Breast epithelium (tissue), 4 donors: Measurements from ENCODE around the gene WASF3. TPM values are rescaled to one million over a fixed set of nuclear protein-coding genes. Genes with fewer than 3 reads are reported as not detected.

ENCODE experiments used
- DNase-seq, 2 donors: peaks; one replicate each; pipeline ENCODE4 v3.0.0-alpha.2; 2019; ENCODE audit warnings: low spot score in 2 of 2
- H3K27ac ChIP-seq, 2 donors: fragments of 200-600 bp; sonication (generic) in 1 of 2; one replicate each; pipeline ENCODE4 v1.5.1; 2016 to 2019; ENCODE audit warnings: mild to moderate bottlenecking in 1 of 2
- H3K27me3 ChIP-seq, 2 donors: fragments of 200-600 bp; sonication (generic) in 1 of 2; one replicate each; pipeline versions ENCODE4 v1.5.1 to v1.6.0; 2017 to 2019; ENCODE audit warnings: control low read depth in 1 of 2, mild to moderate bottlenecking in 1 of 2
- H3K36me3 ChIP-seq: fragments of 200-600 bp; one replicate; pipeline ENCODE4 v1.5.1; 2019
- H3K4me1 ChIP-seq, 2 donors: fragments of 200-600 bp; sonication (generic); one replicate each; pipeline ENCODE4 v1.5.1; 2016 to 2019; ENCODE audit warnings: control low read depth in 1 of 2
- H3K4me3 ChIP-seq, 3 donors: fragments of 200-600 bp; sonication (generic); 1 replicate in 2 of 3; 2 replicates in 1 of 3; pipeline ENCODE4 v1.5.1; 2016 to 2019; ENCODE audit warnings: mild to moderate bottlenecking in 3 of 3, moderate library complexity in 2 of 3
- H3K9me3 ChIP-seq, 2 donors: fragments of 200-600 bp; sonication (generic) in 1 of 2; one replicate each; pipeline ENCODE4 v1.5.1; 2016 to 2019; ENCODE audit warnings: control low read depth in 1 of 2
- POLR2A ChIP-seq: fragments of 450-650 bp; IDR thresholded peaks from one replicate; pipeline ENCODE4 v1.6.1; 2016; ENCODE audit warnings: antibody characterized with exemption, mild to moderate bottlenecking, moderate library complexity
- POLR2AphosphoS5 ChIP-seq, 3 donors: sonication (generic); formaldehyde crosslinking; IDR thresholded peaks; one replicate each; pipeline ENCODE4 v1.6.1; 2017; ENCODE audit warnings: antibody characterized with exemption in 3 of 3
- intact Hi-C: fragments of 100-400 bp; cut with DNase I; formaldehyde crosslinking; loops from one replicate; pipeline ENCODE4 v1.15.1; 2023; ENCODE audit warnings: low total_unique reads
- total RNA-seq, 3 donors: library from RNA; depleted of rRNA; stranded (reverse); fragments of >200 nt; gene quantifications; one replicate each; pipeline ENCODE4 v1.1.0, GENCODE V29; 2016
- TF ChIP-seq, protein P1 (sequence below), 3 donors: fragments of 450-650 bp; IDR thresholded peaks; one replicate each; pipeline ENCODE4 v1.5.1; 2016 to 2017; ENCODE audit warnings: antibody characterized with exemption in 3 of 3, mild to moderate bottlenecking in 3 of 3, moderate library complexity in 3 of 3

Gene WASF3
- total RNA-seq, 3 donors from 2014 or later = 15.2 to 67.0 (median 19.3) TPM

DNA sequence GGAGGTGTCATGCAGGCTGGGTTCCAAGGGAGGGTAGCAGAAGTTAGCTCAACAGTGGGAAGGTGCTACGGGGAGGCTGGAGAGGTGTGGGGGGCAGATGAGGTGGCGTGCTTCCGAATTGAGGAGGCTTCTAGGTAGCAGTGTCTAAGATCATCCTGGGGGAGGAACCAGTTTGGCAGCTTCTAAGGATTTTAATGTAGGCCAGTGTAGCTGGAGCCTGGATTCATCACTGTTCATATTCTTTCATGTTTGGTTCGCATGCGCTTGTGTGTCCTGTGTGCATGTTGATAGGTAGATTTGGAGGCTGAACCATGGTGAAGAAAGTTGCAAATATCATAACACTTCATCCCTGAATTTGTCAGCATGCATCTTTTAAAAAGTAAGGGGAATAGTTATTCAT is 116.4 kb downstream of the WASF3 start:
- Histone ChIP-seq H3K27me3 (no peaks in the 10 kb centered on the region), H3K36me3 (no peaks in the 10 kb centered on the region), H3K27ac (no peak overlapping the region), H3K4me3 (no peak overlapping the region), H3K4me1 (no peaks in the 10 kb centered on the region), H3K9me3 (no peaks in the 10 kb centered on the region)
- intact Hi-C loops = no loop called here
- DNase-seq = no peak
- TF ChIP-seq, protein P1, sequence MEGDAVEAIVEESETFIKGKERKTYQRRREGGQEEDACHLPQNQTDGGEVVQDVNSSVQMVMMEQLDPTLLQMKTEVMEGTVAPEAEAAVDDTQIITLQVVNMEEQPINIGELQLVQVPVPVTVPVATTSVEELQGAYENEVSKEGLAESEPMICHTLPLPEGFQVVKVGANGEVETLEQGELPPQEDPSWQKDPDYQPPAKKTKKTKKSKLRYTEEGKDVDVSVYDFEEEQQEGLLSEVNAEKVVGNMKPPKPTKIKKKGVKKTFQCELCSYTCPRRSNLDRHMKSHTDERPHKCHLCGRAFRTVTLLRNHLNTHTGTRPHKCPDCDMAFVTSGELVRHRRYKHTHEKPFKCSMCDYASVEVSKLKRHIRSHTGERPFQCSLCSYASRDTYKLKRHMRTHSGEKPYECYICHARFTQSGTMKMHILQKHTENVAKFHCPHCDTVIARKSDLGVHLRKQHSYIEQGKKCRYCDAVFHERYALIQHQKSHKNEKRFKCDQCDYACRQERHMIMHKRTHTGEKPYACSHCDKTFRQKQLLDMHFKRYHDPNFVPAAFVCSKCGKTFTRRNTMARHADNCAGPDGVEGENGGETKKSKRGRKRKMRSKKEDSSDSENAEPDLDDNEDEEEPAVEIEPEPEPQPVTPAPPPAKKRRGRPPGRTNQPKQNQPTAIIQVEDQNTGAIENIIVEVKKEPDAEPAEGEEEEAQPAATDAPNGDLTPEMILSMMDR (IDR thresholded peaks at IDR 0.05) = no peak
- TF ChIP-seq POLR2A (no peak), POLR2AphosphoS5 (IDR thresholded peaks at IDR 0.05) (no peak)

DNA sequence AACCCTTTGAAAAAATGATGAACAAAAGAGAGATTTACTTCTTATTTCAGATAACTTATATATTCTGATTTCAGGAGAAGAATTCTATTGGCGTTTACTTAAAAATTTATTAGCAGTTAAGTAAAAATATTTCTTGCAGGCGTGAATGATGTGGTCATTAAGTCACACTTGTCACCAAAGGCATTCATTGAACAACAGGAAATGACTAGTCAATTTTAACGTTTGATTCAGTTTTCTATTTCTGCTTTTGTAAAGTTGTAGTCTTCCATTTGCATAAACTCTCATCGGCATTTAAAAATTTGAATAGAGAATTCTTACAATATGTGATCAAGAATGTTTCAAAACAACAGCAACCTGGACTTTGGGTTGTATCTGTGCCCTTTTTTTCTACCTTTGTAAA is 119.7 kb downstream of the WASF3 start:
- Histone ChIP-seq H3K27ac (no peak overlapping the region), H3K4me3 (no peak overlapping the region), H3K36me3 (no peaks in the 10 kb centered on the region), H3K9me3 (no peaks in the 10 kb centered on the region), H3K4me1 (no peaks in the 10 kb centered on the region), H3K27me3 (no peaks in the 10 kb centered on the region)
- DNase-seq = no peak
- TF ChIP-seq POLR2A = no peak
- TF ChIP-seq POLR2AphosphoS5 (IDR thresholded peaks at IDR 0.05) = no peak
- TF ChIP-seq, protein P1 (IDR thresholded peaks at IDR 0.05) = no peak
- intact Hi-C loops = no loop called here

DNA sequence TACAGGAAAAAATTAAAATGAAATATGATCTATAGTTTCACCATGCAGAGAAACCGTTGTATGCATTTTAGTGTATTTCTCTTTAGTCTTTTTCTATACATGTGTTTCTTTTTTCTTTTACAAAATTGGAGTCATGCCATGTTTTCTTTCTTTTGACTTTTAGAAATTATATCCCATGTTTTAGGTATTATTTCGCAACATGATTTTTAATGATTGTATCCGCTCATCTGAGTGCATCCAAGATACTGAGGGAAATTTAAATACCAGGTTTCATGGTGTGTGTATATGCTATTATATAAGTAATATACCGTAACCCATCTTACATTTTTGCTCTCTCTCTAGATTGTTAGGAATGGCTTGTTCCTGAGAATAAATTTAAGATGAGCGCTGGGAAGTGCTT is 120.8 kb downstream of the WASF3 start:
- Histone ChIP-seq H3K9me3 (no peaks in the 10 kb centered on the region), H3K27me3 (no peaks in the 10 kb centered on the region), H3K27ac (no peak overlapping the region), H3K4me3 (no peak overlapping the region), H3K36me3 (no peaks in the 10 kb centered on the region), H3K4me1 (no peaks in the 10 kb centered on the region)
- no peak for TF ChIP-seq POLR2AphosphoS5 (IDR thresholded peaks at IDR 0.05)
- no peak for TF ChIP-seq POLR2A
- TF ChIP-seq, protein P1 (IDR thresholded peaks at IDR 0.05) = no peak
- no peak for DNase-seq
- intact Hi-C loops = no loop called here

DNA sequence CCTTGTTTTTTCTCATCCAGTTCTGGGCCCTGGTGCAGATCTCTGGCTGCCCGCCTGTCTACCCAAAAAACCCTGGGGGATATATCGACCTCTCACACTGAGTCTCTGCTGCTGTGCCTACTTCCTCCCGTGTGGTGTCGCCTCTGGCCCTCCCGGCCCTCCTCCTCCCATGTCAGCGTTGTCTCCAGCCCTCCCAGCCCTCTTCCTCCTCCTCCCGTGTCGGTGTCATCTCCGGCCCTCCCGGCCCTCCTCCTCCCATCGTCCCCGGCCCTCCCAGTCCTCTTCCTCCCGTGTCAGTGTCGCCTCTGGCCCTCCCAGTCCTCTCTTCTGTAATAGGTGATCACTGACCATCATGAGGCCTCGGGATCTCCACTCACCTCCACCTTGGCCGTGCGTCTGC is 121.3 kb downstream of the WASF3 start:
- Histone ChIP-seq H3K4me3 (no peak overlapping the region), H3K36me3 (no peaks in the 10 kb centered on the region), H3K4me1 (no peaks in the 10 kb centered on the region), H3K27me3 (no peaks in the 10 kb centered on the region), H3K9me3 (no peaks in the 10 kb centered on the region), H3K27ac (no peak overlapping the region)
- intact Hi-C loops = no loop called here
- TF ChIP-seq, protein P1 (IDR thresholded peaks at IDR 0.05) = no peak
- no peak for TF ChIP-seq POLR2A
- no peak for TF ChIP-seq POLR2AphosphoS5 (IDR thresholded peaks at IDR 0.05)
- DNase-seq = no peak

DNA sequence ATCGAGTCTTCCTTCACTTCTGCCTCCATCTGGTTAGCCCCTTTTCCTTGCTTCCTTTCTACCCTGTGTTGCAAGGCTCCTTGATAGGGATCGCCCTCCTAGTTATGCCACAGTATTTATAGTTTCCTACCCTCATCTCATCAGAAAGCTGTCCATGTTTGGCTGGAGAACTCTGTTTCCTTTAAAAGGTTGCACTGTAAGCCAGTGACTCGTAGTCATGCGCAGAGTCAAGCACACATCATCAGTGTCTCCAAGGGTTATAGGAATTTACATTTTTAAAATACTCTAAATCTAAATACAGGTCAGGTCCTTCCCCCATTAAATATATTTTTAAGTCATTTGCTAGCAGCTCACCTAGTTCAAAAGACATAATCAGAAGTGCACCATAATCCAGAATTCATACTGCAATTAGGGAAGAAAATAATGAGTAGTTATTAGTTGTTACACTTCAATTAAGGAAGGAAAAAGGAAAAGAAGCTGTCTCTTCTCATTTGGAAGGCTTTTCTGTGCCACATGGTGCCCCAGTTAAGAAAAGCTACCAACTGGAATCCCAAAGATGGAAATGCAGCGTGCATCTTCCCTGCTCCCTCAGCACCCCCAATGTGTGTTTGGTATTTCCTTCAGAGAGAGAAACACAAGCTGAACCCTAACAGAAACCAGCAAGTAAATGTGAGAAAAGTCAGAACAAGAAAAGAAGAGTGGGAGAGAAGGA is 122.1 kb downstream of the WASF3 start:
- Histone ChIP-seq H3K4me3 (no peak overlapping the region), H3K9me3 (no peaks in the 10 kb centered on the region), H3K27me3 (no peaks in the 10 kb centered on the region), H3K4me1 (no peaks in the 10 kb centered on the region), H3K27ac (no peak overlapping the region), H3K36me3 (no peaks in the 10 kb centered on the region)
- TF ChIP-seq POLR2A (no peak), POLR2AphosphoS5 (IDR thresholded peaks at IDR 0.05) (no peak)
- TF ChIP-seq, protein P1 (IDR thresholded peaks at IDR 0.05) = no peak
- intact Hi-C loops = no loop called here
- DNase-seq = no peak
